GM21381 (cell line): ENCODE results near the gene SLAMF1.
"Not testable (repeated sequence)": the region's sequence is repeated elsewhere in the genome, so short reads cannot be mapped to it uniquely, and the experiment has no call there.

ENCODE experiments used
- ATAC-seq: cut with Tn5 transposase; IDR thresholded peaks from one replicate; pipeline ENCODE4 v1.9.1; 2021; ENCODE audit warnings: mild to moderate bottlenecking, moderate library complexity; ENCODE audit not compliant: unreplicated experiment

SLAMF1 gene

DNA sequence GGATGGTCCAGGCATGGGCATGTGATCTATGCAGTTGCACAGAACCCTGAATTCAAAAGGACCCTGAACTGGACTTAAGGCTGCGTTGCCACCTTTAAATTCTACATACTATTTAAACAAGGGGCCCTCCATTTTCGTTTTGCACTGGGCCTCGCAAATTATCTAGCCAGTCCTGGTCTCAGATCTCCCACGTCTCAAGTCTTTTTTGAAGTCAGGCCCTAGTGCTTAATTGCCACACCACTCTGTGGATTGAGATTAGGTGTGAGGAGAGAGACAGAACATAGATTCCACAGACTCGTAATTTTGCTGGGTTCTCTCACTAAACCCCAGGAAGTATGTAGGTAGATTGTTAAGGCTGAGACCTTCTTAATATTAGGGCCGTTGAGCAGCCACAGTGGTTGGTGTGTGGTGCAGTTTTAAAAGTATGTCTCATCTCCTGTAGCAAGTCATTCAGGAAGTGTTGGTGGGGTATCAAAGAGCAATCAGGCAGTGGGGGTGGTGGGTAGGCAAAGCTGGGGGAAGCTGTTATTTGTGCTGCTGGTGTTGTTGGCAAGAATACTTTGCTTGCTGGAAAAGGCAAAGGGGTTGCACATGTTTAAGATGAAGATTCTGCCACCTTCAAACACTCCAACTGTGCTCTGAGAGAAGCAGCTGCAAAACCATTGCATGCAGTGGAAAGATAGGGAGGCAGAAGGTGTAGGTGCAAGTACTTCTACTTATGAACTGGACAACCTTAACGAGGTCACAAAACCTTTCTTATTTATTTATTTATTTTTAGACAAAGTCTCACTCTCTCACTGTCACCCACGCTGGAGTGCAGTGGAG, 78.8 kb downstream of the SLAMF1 start:
- no peak for ATAC-seq

DNA sequence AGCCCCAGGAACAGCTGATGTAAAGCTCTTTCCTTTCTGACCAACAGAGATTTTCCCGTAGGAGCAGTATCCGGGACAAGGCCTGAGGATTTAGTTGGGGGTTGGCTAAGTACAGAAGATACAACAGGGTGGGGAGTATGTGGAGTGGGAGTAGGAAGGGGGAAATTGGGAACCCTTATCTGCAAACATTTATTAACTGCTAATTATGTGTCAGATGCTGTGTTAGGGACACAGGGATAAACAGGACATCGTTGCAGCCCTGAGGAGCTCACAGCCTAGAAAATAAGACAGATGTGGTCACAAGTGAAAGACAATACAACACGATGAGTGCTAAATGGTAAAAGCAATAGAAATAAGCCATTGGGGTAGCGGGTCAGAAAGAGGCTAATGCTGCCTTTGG, 79.5 kb downstream of the SLAMF1 start:
- ATAC-seq = no peak

DNA sequence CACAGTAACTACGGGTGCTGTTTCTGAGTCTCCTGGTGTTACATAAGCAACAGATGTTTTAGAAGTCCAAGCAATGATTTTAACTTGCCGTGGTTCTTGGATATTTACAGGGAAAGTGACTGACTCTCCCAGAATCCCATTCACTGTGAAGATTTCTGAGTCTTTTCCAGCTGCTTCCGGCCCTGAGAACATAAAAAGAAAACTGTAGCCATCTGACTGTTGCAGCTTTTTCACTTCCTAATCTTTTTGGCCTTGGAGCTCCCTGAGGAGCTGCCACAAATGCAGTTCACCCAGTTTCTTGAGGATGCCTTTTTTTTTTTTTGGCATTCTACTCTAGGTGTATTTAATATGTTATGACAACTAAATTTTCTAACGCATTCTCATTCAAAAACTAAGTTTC, 81.3 kb downstream of the SLAMF1 start:
- ATAC-seq = no peak

DNA sequence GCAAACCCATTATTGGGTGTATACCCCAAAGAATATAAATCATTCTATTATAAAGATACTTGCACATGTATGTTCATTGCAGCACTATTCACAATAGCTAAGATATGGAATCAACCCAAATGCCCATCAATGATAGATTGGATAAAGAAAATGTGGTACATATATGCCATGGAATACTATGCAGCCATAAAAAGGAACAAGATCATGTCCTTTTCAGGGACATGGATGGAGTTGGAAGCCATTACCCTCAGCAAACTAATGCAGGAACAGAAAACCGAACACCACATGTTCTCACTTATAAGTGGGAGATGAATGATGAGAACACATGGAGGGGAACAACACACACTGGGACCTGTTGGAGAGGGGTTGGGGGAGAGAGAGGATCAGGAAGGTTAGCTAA, 83.6 kb downstream of the SLAMF1 start:
- not testable (repeated sequence) for ATAC-seq

DNA sequence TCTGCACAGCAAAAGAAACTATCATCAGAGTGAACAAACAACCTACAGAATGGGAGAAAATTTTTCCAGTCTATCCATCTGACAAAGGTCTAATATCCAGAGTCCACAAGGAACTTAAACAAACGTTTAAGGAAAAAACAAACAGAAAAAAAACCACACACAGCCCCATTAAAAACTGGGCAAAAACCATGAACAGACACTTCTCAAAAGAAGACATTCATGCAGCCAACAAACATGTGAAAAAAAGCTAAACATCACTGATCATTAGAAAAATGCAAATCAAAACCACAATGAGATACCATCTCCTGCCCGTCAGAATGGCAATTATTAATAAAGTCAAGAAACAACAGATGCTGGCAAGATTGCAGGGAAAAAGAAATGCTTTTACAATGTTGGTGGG, 84.1 kb downstream of the SLAMF1 start:
- ATAC-seq = not testable (repeated sequence)

DNA sequence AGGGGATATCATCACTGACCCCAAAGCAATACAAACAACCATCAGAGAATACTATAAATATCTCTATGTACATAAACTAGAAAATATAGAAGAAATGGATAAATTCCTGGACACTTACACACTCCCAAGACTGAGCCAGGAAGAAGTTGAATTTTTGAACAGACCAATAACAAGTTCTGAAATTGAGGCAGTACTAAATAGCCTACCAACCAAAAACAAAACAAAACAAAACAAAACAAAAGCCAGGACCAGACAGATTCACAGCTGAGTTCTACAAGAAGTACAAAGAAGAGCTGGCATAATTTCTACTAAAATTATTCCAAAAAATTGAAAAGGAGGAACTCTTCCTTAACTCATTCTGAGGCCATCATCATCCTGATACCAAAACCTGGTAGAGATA, 86.0 kb downstream of the SLAMF1 start:
- no peak for ATAC-seq

DNA sequence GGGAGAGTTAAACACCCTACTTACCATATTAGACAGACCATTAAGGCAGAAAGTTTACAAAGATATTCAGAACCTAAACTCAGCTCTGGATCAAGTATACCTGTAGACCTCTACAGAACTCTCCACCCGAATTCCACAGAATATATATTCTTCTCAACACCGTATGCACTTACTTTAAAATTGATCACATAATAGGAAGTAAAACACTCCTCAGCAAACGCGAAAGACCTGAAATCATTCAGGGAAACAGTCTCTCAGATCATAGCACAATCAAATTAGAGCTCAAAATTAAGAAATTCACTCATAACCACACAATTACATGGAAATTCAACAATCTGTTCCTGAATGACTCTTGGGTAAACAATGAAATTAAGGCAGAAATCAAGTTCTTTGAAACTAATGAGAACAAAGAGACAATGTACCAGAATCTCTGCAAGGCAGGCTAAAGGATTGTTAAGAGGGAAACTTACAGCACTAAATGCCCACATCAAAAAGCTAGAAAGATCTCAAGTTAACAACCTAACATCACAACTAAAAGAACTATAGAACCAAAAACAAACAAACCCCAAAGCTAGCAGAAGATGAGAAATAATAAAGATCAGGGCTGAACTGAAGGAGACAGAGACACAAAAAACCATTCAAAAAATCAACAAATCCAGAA, 86.7 kb downstream of the SLAMF1 start:
- no peak for ATAC-seq

DNA sequence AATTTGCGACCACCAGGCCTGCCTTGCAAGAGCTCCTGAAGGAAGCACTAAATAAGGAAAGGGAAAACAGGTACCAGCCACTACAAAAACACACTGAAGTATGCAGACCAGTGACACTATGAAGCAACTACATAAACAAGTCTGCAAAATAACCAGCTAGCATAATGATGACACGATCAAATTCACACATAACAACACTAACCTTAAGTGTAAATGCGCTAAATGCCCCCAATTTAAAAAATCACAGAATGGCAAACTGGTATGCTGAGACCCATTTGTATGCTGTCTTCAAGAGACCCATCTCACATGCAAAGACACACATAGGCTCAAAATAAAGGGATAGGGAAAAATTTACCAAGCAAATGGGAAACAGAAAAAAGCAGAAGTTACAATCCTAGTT, 87.4 kb downstream of the SLAMF1 start:
- not testable (repeated sequence) for ATAC-seq

DNA sequence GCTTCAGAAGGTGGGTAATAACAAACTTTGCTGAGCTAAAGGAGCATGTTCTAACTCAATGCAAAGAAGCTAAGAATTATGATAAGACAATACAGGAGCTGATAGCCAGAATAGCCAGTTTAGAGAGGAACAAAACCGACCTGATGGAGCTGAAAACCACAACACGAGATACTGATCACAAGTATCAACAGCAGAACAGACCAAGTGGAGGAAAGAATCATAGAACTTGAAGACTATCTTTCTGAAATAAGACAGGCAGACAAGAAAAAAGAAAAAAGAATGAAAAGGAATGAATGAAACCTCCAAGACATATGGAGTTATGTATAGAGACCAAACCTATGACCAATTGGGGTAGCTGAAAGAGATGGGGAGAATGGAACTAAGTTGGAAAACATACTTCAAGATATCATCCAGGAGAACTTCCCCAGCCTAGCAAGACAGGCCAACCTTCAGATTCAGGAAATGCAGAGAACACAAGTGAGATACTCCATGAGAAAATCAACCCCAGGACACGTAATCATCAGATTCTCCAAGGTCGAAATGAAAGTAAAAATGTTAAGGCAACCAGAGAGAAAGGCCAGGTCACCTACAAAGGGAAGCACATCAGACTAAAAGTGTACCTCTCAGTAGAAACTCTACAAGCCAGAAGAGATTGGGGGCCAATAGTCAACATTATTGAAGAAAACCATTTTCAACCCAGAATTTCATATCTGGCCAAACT, 88.0 kb downstream of the SLAMF1 start:
- no peak for ATAC-seq
